ENCODE measurements around the gene DPP8.
"Not testable (repeated sequence)": the region's sequence is repeated elsewhere in the genome, so short reads cannot be mapped to it uniquely, and the experiment has no call there.

The DPP8 gene

DNA sequence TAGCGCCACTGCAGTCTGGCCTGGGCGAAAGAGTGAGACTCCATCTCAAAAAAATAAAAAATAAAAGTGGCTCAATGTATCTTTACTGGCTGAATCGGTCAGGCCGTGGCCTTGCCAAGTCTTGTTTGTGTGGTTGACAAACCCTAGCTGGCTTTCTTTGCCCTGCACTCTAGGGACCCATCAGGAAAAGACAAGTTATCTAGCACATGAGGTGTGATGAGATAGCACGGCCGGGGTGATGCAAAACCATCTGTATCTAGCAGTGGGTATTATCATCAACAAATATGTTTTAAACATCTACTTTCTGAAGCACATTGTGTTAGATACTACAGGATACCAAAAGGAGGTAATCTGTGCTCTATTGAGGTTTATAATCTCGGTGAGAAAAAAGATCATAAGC is 3.9 kb upstream of the DPP8 start:
- DNase-seq, result no peak

DNA sequence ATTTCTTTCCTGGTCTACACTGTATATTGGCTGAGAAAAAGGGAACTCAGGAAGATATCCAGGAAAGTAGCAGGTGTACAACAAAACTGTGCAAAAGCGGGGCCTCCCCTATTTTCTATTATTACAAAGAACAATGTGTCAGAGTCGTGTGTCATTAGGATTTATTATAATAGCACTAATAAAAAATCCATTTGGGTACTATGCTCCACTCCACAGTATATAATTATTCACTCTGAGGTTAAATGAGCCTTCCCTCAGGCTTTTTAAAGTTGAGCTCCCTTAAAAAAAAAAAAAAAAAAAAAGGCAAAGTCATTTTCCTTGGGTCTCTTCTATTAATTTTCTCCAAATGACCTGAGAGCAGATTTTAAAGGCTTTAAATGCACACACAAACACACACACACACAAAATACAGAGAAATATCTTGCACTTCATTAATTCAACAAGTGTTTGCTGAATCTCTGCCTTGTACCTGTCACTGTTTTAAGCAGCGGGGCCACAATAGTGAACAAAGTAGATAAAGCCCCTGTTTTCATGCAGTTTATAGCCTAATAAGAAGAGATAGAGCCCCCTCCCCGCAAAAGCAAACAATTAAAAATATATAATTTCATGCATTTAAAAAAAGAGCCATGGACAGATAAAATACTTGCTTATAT is 1.3 kb upstream of the DPP8 start:
- no peak for DNase-seq

DNA sequence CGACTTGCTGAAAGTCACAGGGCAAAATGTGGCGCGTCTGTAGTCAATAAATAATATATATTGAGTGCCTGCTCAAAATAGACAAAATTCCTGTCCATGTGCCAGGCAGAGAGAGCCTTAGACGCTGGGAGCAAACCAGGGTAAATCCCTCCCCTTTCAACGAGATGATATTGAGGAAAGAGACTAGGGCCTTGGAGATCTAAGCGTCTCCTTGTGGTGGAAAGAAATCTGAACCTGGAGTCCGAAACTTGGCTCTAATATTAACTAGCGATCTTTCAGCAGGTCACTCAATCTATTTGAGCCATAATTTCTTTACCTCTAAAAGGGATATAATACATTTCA is 348 bp upstream of the DPP8 start:
- DNase-seq, result no peak

DNA sequence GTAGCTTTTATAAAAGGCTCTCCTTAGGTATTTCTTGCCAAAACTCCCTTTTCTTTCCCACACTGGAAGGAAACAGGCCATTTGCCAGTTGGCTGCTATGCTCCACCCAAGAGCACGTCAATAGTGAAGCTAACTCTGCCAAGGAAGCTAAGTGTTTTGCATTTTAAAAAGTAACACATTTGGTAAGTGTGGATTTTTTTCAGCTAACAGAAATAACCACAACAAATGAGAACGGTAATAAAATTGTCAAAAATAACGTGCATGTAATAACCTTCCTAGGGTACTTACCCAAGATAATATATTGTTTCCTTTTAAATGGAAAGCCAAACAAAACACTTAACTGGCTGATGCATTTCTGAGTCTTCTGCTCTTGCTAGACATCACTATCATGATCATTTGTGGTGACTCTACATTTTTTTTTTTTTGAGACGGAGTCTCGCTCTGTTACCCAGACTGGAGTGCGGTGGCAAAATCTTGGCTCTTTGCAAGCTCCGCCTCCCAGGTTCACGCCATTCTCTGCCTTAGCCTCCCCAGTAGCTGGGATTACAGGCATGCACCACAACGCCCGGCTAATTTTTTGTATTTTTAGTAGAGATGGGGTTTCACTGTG is 4.6 kb downstream of the DPP8 start:
- no peak for DNase-seq

DNA sequence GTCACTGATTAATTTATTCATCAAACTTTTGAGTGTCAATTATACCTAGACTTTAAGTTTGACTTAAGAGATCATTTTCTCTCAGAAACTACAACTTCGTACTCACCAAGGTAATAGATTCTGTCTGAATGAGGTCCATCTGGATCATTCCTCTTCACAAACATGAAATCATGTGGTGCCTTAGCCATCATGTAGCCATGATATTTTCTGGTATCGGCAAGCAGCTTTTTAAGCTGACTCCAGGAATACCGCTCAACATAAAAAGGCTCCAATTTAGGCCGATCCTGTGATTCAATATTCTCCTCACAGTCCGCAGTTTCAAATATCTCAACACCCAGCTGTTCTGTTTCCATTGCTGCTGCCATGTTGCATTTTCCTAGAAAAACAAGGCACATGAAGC is 5.3 kb downstream of the DPP8 start:
- no peak for DNase-seq

DNA sequence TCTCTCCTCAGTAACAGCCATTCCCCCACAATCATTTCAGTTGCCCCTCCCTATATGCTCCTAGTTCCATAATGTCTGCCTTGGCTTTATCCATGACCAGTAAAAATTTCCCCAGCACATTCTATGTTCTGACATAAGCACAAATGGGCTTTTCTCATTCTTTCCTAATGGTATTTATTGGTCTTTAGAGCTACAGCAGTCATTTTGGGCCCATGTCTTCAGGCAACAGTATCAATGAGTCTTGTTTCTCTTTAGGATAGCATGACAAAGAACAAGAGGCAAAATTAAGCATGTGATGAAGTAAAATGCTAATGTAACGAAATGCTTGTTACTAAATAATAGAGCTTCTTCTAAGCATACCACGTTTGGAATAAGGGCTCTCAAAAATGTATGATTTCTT is 8.2 kb downstream of the DPP8 start:
- no peak for DNase-seq

DNA sequence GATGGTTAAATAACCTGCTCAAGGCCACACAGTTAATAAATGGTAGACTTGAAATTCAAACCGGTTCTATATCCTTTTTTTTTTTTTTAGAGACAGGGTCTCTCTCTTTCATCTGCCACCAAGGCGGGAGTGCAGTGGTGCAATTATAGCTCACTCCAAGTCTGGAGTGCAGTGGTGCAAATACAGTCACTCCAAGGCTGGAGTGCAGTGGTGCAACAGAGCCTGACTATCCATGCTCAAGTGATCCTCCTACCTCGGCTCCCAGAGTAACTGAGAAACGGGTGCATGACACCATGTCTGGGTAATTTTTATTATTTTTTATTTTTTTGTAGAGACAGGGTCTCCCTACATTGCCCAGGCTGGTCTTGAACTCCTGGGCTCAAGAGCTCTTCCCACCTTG is 23.4 kb downstream of the DPP8 start:
- no peak for DNase-seq

DNA sequence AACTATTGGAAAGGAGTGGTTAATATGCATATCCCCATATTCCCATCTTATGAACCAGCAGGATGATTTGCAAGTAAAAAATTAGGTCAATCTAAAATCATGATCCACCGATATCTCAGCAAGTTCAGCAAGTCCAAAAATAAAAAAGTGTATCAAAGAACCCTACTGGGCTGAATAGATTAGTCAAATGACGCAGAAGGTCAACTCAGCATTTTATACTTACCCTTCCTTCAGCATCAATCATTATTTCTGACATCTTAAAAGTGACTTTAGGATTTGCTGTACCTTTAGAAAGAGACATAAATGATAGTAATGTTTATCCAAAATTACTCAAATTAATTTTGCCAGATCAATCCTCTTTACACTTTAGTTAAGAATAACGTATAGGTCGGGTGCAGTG is 32.6 kb downstream of the DPP8 start:
- DNase-seq, result no peak

DNA sequence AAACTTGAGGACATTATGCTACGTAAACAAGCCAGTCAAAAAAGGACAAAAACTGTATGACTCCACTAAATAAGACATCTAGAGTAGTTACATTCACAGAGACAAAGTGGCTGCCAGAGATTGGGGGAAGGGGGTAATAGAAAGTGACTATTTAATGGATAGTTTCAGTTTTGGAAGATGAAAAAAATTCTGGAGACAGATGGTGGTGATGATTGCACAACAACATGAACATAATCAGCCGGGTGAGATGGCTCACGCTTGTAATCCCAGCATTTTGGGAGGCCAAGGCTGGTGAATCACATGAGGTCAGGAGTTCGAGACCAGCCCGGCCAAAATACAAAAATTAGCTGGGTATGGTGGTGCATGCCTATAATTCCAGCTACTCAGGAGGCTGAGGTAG is 40.6 kb downstream of the DPP8 start:
- no peak for DNase-seq

DNA sequence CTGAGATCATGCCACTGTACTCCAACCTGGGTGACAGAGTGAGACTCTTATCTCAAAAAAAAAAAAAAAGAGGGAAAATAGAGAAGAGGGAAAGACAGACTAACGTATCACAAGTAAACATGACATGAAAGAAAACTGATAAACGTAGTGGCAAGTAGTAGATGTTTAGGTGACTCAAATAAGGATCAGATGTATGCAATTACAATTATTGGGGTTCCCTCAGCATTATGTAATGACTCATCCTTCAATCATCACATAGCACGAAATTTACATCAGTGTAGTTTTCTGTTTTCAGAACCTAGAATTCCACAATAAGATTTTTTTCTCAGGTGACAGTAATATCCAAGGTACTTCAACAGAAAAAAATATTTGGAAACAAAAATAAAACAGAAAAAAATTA is 46.6 kb downstream of the DPP8 start:
- DNase-seq, result no peak

DNA sequence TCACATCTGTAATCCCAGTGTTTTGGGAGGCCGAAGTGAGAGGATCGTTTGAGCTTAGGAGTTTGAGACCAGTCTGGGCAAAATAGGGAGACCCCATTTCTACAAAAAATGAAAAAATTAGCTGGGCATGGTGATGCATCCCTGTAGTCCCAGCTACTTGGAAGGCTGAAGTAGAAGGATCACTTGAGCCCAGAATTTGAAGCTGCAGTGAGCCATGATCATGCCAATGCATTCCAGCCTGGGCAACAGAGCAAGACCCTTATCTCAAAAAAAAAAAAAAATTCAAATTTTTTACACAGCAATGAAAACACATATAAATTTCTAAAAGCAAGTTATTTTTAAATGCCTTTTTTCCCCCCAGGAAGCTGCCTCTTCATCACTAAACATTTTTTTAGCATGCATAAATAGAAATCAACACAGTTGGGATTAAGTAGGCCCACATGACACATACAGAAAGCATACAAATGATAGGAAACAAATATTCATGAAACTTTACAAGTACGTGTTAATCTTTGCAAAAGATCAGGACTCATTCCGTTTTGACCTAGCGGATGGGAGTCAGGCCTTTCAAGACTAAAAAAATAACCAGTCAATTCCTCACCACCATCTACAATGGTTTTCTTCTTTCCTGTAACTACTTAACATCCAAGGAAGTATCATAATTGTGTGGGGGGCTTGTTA is 49.1 kb downstream of the DPP8 start:
- DNase-seq, result no peak

DNA sequence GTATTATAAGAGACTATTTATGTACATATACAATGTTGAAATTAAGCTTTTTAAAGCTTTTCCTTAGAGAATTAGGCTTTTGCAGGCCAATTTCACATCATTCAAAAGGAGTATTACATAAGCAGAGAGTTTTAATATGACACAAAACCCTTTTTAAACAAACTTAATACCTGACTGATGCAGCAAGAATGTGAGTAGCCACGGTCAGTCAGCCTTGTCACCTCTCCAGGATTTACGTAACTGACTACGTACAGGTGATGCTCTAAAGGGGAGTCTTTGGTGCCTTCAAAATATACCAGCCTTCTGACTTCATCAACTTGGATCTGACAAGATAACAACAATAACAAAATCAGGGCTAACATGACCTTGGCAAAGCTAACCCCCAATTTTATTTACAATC is 50.6 kb downstream of the DPP8 start:
- no peak for DNase-seq

DNA sequence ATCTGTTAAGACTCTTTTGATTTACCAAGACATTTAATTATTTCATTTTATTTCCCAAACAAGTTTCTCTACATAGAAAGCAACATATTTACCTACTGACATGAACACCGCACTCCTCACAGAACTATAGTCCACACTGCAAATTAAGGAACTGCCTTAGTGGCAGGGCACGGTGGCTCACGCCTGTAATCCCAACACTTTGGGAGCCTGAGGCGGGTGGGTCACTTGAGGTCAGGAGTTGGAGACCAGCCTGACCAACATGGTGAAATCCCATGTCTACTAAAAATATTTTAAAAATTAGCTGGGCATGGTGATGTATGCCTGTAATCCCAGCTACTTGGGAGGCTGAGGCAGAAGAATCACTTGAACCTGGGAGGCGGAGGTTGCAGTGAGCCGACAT is 54.4 kb downstream of the DPP8 start:
- DNase-seq, result not testable (repeated sequence)

DNA sequence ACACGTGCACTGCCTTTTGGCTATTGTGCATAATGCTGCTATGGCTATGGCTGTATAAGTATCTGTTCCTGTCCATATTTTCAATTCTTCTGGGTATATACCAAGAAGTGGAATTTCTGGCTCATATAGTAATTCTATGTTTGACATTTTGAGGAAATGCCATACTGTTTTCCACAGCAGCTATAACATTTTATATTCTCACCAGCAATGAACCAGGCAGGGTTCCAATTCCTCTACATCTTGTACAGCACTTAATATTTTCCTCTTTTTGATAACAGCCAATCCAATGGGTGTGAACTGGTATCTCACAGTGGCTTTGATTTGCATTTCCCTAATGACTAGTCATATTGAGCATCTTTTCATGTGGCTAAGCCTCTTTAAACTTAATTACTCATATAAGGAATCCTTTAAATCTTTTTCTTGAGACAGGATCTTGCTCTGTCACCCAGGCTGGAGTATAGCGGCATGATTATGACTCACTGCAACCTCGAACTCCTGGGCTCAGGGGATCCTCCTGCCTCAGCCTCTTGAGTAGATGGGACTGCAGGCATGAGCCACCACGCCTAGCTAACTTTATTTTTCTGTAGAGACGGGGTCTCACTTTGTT is 56.6 kb downstream of the DPP8 start:
- DNase-seq, result no peak

DNA sequence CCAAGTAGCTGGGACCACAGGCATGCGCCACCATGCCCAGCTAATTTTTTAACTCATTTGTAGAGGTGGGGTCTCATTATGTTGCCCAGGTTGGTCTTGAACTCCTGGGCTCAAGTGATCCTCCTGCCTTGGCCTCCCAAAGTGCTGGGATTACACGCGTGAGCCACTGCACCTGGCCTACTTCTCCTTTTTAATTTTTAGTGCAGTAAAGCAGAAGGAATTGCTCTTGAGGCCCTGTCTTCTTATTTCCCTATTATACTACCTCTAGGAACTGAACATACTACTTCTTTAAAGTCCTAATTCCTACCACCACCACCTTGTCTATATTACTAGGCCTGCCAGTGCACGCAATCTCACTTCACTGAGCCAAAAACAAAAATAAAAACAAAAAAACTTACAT is 62.2 kb downstream of the DPP8 start:
- DNase-seq, result not testable (repeated sequence)

DNA sequence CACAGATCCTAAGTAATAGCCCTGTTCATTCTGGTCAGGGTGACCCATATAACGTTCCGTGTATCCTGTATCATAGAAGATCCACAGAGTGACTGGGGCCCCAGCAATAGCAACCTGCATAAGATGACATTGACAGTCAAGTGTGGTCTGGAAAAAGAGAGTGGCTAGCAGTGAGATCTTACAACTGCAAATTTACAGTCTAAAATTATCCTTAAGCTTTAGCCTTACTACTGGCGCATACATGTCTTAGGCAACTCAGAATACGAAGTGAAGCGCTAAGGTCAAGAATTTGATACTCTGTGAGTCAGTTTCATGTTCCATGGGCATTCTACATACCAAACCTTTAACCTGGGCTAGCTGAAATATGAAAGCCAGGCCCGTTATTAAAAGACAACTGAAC is 65.5 kb downstream of the DPP8 start:
- no peak for DNase-seq

DNA sequence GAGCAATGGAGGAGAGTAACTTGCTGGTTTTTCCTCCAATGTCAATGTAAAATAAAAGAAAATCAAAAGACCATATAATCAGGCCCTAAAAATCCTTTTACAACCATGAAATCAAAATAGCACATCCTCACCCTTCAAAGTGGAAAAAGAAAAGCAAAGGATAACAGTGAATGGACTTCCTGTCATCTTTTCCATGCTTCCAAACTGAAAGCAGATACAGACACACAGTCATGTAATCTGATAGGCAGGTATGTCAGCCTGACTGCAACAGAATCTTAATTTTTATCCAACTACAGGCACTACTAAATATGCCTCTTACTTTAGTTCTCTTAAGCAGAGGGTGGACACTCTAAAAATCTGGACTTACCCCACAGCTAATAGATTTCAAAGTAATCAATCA is 66.9 kb downstream of the DPP8 start:
- no peak for DNase-seq

DNA sequence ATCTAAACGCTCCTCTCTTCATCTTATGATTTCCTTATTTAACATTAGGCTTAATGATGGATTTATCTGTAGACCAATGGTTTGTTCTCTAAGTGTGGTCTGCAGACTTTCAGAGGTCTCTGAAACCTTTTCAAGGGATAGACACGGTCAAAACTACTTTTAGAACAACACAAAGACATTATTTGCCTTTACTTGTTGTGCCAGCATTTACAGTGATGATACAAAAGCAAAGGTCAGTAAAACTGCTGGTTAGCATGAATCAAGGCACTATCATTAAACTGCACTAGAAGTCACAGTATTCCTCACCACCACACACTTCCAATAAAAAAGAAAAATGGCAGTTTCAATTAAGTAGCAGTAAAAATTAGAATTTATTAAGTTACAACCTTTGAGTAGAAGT is 70.3 kb downstream of the DPP8 start:
- no peak for DNase-seq

DNA sequence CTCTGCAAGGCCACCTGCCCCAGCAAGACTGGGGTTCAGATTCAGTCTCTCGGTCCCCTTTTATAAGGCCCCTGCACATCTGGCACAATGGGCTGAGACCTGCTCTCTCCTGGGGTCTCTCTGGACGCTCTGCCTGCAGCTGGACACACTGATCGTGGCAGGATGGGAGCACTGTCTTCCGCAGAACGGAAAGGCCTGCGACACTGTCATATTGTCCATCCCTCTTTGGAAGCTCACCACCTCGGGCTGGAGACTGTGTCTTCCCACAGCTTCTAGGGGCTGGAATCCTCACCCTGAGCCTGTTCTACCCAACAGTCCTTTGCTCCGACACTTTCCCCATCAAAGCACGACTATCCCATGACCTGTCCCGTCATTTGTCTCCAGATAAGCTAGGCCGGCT is 83.3 kb downstream of the DPP8 start:
- DNase-seq, result no peak

DNA sequence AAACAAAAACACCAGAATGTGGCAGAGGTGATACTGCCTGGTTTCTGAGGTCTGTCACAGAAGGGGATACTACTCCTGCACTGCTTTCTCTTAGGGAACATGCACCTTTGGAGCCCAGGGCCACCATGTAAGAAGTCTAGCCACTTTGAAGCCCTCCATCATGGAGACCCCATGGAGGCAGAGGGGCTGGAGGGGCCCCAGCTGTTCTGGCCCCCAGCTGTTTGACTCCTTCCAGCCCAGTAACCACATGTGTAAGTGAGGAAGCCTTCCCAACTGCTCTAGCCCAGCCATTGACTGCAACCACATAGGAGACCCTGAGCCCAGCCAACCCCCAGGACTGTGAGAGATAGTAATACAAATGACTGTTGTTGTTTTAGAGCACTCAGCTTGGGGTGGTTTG is 85.8 kb downstream of the DPP8 start:
- DNase-seq, result no peak

DNA sequence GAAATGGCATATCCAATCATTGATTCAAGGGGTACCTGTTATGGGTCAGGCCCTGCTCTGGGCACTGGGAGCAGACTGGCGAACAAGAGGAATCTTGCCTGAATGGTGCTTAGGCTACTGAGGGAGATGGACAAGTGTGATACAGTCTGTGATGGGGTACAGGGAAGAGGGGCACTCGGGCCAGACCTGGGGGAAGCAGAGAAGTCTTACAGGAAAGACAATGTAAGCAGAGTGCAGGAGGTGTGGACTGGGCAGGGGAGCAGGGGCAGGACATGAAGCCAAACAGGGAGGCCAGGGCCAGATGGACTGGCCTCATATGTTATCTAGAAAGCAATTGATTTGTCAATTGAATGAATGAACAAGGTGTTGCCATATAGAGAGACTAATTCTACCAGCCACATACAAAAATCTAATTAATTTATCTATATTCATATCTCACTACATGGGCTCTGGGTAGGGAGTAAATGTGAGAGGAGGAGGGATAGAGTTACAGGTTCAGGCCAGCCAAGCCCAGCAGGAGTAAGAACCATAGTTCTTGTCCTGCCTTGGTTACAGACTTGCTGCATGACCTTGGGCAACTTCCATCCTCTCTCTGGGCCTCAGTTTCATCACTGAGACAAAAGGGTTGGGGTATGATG is 91.2 kb downstream of the DPP8 start:
- no peak for DNase-seq

DNA sequence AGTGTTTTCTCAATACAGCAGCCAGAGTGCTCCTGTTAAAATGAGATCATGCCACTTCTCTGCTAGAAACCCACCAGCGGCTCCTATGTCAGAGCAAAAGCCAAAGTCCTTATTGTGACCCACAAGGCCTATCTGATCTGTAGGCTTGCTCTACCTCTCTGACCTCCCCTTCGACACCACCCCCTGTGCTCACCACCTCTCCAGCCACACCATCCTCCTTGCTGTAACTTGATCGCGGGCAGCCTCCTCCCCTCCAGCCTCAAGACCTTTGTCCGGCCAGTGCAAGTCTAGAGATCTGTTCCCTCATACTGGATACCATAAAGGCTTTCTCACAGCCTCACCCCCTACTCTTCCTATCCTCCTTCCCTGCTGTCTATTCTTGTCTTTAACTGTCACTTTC is 92.8 kb downstream of the DPP8 start:
- DNase-seq, result no peak

DNA sequence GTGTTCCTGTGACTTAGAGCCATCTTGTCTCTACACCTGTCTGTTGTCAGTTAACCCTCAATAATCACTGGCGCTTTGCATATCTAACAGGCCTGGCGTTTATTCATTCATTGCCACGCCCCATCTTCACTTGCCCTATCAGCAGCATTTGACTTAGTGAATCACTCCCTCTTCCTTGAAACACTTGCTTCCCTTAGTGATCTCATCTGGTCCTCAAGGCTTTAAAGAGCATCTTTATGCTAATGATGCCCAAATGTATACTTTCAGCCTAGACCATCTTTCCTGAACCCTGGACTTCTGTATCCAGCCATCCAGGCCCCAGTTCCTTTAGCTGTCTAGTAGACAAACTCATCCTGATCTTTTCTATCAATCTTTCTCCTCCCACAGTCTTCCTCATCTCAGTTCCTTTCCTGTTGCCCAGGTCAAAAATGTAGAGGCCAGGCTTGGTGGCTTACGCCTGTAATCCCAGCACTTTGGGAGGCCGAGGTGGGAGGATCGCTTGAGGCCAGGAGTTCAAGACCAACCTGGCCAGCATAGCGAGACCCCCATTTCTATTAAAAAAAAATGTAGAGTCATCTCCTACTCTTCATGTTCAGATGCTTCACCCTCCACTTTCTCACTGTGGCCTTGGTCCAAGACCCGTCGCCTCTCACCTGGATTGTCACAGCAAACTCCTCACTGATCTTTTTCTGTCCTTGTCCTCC is 93.4 kb downstream of the DPP8 start:
- DNase-seq, result no peak
